A673 (cell line): ENCODE data around the gene BCDIN3D.

Experiments used
- EZH2 ChIP-seq: fragments of 200-600 bp; sonication (generic); IDR thresholded peaks from 2 replicates; pipeline ENCODE4 v1.6.1; 2017; ENCODE audit warnings: borderline replicate concordance, low read depth, mild to moderate bottlenecking, mixed read lengths, antibody characterized with exemption, low read length; ENCODE audit not compliant: poor library complexity, severe bottlenecking
- TF ChIP-seq, protein P1 (sequence below): fragments of 300-800, 200-600 bp; sonication (generic); conservative IDR thresholded peaks from 2 replicates; pipeline ENCODE4 v1.5.1; 2017; ENCODE audit warnings: low read depth, mild to moderate bottlenecking, antibody characterized with exemption, low read length, moderate library complexity, mixed read lengths

- TF ChIP-seq, protein P1, sequence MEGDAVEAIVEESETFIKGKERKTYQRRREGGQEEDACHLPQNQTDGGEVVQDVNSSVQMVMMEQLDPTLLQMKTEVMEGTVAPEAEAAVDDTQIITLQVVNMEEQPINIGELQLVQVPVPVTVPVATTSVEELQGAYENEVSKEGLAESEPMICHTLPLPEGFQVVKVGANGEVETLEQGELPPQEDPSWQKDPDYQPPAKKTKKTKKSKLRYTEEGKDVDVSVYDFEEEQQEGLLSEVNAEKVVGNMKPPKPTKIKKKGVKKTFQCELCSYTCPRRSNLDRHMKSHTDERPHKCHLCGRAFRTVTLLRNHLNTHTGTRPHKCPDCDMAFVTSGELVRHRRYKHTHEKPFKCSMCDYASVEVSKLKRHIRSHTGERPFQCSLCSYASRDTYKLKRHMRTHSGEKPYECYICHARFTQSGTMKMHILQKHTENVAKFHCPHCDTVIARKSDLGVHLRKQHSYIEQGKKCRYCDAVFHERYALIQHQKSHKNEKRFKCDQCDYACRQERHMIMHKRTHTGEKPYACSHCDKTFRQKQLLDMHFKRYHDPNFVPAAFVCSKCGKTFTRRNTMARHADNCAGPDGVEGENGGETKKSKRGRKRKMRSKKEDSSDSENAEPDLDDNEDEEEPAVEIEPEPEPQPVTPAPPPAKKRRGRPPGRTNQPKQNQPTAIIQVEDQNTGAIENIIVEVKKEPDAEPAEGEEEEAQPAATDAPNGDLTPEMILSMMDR: no peak
- TF ChIP-seq EZH2: no peak
Measured at GRCh38 chr12:49792181-49792970, 50.5 kb downstream of the BCDIN3D start.
